OCI-LY3 (cell line): Measurements from ENCODE around the gene VSTM5.

ENCODE experiments used
- EZH2phosphoT487 ChIP-seq: fragments of 200-600 bp; shearing (Covaris generic); IDR thresholded peaks from 2 replicates; pipeline ENCODE4 v1.6.1; 2018; ENCODE audit warnings: antibody characterized with exemption, mixed run types, low read depth
- TF ChIP-seq, protein P1 (sequence below): fragments of 200-600, 300-600 bp; sonication (generic); IDR thresholded peaks from 2 replicates; pipeline ENCODE4 v1.5.1; 2014; ENCODE audit warnings: antibody characterized with exemption, low read length, low read depth

GRCh38 chr11:93770160-93770559 is 80.3 kb downstream of the VSTM5 start:
- TF ChIP-seq, protein P1, sequence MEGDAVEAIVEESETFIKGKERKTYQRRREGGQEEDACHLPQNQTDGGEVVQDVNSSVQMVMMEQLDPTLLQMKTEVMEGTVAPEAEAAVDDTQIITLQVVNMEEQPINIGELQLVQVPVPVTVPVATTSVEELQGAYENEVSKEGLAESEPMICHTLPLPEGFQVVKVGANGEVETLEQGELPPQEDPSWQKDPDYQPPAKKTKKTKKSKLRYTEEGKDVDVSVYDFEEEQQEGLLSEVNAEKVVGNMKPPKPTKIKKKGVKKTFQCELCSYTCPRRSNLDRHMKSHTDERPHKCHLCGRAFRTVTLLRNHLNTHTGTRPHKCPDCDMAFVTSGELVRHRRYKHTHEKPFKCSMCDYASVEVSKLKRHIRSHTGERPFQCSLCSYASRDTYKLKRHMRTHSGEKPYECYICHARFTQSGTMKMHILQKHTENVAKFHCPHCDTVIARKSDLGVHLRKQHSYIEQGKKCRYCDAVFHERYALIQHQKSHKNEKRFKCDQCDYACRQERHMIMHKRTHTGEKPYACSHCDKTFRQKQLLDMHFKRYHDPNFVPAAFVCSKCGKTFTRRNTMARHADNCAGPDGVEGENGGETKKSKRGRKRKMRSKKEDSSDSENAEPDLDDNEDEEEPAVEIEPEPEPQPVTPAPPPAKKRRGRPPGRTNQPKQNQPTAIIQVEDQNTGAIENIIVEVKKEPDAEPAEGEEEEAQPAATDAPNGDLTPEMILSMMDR: no peak
- TF ChIP-seq EZH2phosphoT487: no peak
